HCT116 (cell line): ENCODE measurements around the gene ARRDC3. TPM values are rescaled to one million over a fixed set of nuclear protein-coding genes. Genes with fewer than 3 reads are reported as not detected.

Source experiments
- ATAC-seq: fragments of 200-7000 bp; cut with Tn5 transposase; 2 replicates; pipeline ENCODE4 v1.9.1; 2020; ENCODE audit warnings: mild to moderate bottlenecking, moderate library complexity
- BruUV-seq: library from RNA; stranded (reverse); fragments of 400-500 nt; replicated peaks from 2 replicates; lab custom pipeline; 2021; lab: Mats Ljungman, UMichigan
- CTCF ChIA-PET: fragments of 300-600 bp; sonication (Branson Sonifier 250); formaldehyde crosslinking; loops from one replicate; lab custom pipeline; 2021; ENCODE audit warnings: antibody characterized with exemption; lab: Charles Lee
- POLR2A ChIA-PET: fragments of 300-600, 350-600 bp; sonication (Branson Sonifier 250); formaldehyde crosslinking; loops from one replicate; lab custom pipeline; 2021; ENCODE audit warnings: antibody characterized with exemption; lab: Charles Lee
- RAD21 ChIA-PET, 2 experiments: fragments of 300-600 bp; sonication (Branson Sonifier 250); formaldehyde crosslinking; loops; one replicate each; lab custom pipeline; 2023; ENCODE audit warnings: low total read pairs in 2 of 2; ENCODE audit not compliant: uncharacterized antibody in 2 of 2, unreplicated experiment in 2 of 2, low non-redundant PET in 1 of 2; lab: Charles Lee
- DNase-seq: peaks from one replicate; pipeline ENCODE4 v3.0.0-alpha.2; 2010; ENCODE audit warnings: low read depth, low spot score
- H2AFZ ChIP-seq: fragments of 200-600 bp; shearing (Covaris generic), sonication (generic); 2 replicates; pipeline ENCODE4 v1.6.1; 2017; ENCODE audit warnings: low read depth, mixed run types, mixed read lengths, antibody characterized with exemption, low read length; ENCODE audit not compliant: poor library complexity, severe bottlenecking
- H3K27ac ChIP-seq: 2 replicates; pipeline ENCODE4 v1.5.1; 2012; ENCODE audit warnings: low read depth, low read length
- H3K27me3 ChIP-seq: fragments of 200-600 bp; sonication (generic); 2 replicates; pipeline ENCODE4 v1.6.1; 2016; ENCODE audit warnings: mixed run types, low read length, mixed read lengths; ENCODE audit not compliant: insufficient read depth
- H3K36me3 ChIP-seq, 2 experiments: fragments of 200-500 bp in 1 of 2; fragments of 200-600 bp in 1 of 2; sonication (Bioruptor generic) in 1 of 2; sonication (generic) in 1 of 2; 2 replicates each; pipeline versions ENCODE4 v1.5.1 to v1.6.1; 2014 to 2016; ENCODE audit warnings: low read length in 2 of 2, inconsistent platforms in 1 of 2, mixed read lengths in 1 of 2, mixed run types in 1 of 2; ENCODE audit not compliant: insufficient read depth in 2 of 2, control insufficient read depth in 1 of 2
- H3K4me1 ChIP-seq, 2 experiments: fragments of 200-600 bp in 1 of 2; sonication (generic) in 1 of 2; 2 replicates each; pipeline versions ENCODE4 v1.5.1 to v1.6.1; 2012 to 2017; ENCODE audit warnings: low read length in 2 of 2, inconsistent platforms in 1 of 2, mild to moderate bottlenecking in 1 of 2, mixed read lengths in 1 of 2, mixed run types in 1 of 2, moderate library complexity in 1 of 2; ENCODE audit not compliant: insufficient read depth in 2 of 2, control insufficient read depth in 1 of 2
- H3K4me2 ChIP-seq: fragments of 200-600 bp; sonication (generic); 2 replicates; pipeline ENCODE4 v1.6.1; 2017; ENCODE audit warnings: mixed run types, low read length, mixed read lengths
- H3K4me3 ChIP-seq, 2 experiments: fragments of 200-600 bp in 1 of 2; sonication (generic) in 1 of 2; replicated peaks in 1 of 2; 2 replicates each; pipeline ENCODE4 v1.5.1; 2011 to 2016; ENCODE audit warnings: low read length in 2 of 2, control low read depth in 1 of 2, low read depth in 1 of 2, mild to moderate bottlenecking in 1 of 2, mixed read lengths in 1 of 2, mixed run types in 1 of 2
- H3K79me2 ChIP-seq: fragments of 200-600 bp; sonication (generic); 2 replicates; pipeline ENCODE4 v1.6.1; 2017; ENCODE audit warnings: mild to moderate bottlenecking, mixed run types, low read length, moderate library complexity, mixed read lengths; ENCODE audit not compliant: insufficient read depth
- H3K9ac ChIP-seq: fragments of 200-600 bp; sonication (generic); 2 replicates; pipeline ENCODE4 v1.6.1; 2016; ENCODE audit warnings: low read length, mixed read lengths
- H3K9me2 ChIP-seq: fragments of 200-600 bp; sonication (generic), shearing (Covaris generic); 2 replicates; pipeline ENCODE4 v1.6.1; 2017; ENCODE audit warnings: mixed run types, mild to moderate bottlenecking, moderate library complexity; ENCODE audit not compliant: insufficient read depth
- H3K9me3 ChIP-seq, 2 experiments: fragments of 200-500 bp in 1 of 2; fragments of 200-600 bp in 1 of 2; sonication (Bioruptor generic) in 1 of 2; sonication (generic) in 1 of 2; 2 replicates each; pipeline ENCODE4 v1.6.1; 2014 to 2017; ENCODE audit warnings: low read length in 2 of 2, mixed read lengths in 2 of 2, inconsistent platforms in 1 of 2, low read depth in 1 of 2, mild to moderate bottlenecking in 1 of 2, mixed run types in 1 of 2, moderate library complexity in 1 of 2; ENCODE audit not compliant: control insufficient read depth in 1 of 2, insufficient read depth in 1 of 2
- H4K20me1 ChIP-seq: fragments of 200-600 bp; sonication (generic), shearing (Covaris generic); 2 replicates; pipeline ENCODE4 v1.6.1; 2017; ENCODE audit warnings: mixed run types, mild to moderate bottlenecking, moderate library complexity; ENCODE audit not compliant: insufficient read depth
- EGR1 ChIP-seq: IDR thresholded peaks from 2 replicates; pipeline ENCODE4 v1.6.1; 2012; ENCODE audit warnings: low read depth
- EZH2 ChIP-seq: fragments of 200-600 bp; sonication (generic); IDR thresholded peaks from 2 replicates; pipeline ENCODE4 v1.6.1; 2017; ENCODE audit warnings: antibody characterized with exemption, mixed run types
- FOSL1 ChIP-seq: IDR thresholded peaks from 2 replicates; pipeline ENCODE4 v1.6.1; 2012; ENCODE audit warnings: low read depth
- JUND ChIP-seq: IDR thresholded peaks from 2 replicates; pipeline ENCODE4 v1.6.1; 2012
- RAD21 ChIP-seq: IDR thresholded peaks from 2 replicates; pipeline ENCODE4 v1.6.1; 2012; ENCODE audit warnings: low read depth, mild to moderate bottlenecking
- SIN3A ChIP-seq: IDR thresholded peaks from 2 replicates; pipeline ENCODE4 v1.6.1; 2012; ENCODE audit warnings: low read depth
- YY1 ChIP-seq: IDR thresholded peaks from 2 replicates; pipeline ENCODE4 v1.6.1; 2011; ENCODE audit warnings: low read length, low read depth, moderate library complexity, mild to moderate bottlenecking; ENCODE audit not compliant: insufficient replicate concordance; ENCODE audit errors: extremely low read depth
- intact Hi-C: fragments of 100-400 bp; cut with micrococcal nuclease; formaldehyde crosslinking; loops from 2 replicates; pipeline ENCODE4 v1.10.0; 2022
- total RNA-seq: library from RNA; stranded (reverse); gene quantifications from one replicate; pipeline ENCODE4 v1.2.1, GENCODE V29; 2021; ENCODE audit not compliant: unreplicated experiment
- TF ChIP-seq, protein P1 (sequence below): IDR thresholded peaks from 2 replicates; pipeline ENCODE4 v1.6.1; 2012; ENCODE audit warnings: low read depth
- TF ChIP-seq, protein P2 (sequence below), 3 experiments: fragments of 200-600 bp in 1 of 3; sonication (generic) in 1 of 3; IDR thresholded peaks in 2 of 3; conservative IDR thresholded peaks in 1 of 3; 2 replicates each; pipeline ENCODE4 v1.5.1; 2012 to 2017; ENCODE audit warnings: low read depth in 2 of 3, low read length in 2 of 3, antibody characterized with exemption in 1 of 3, borderline replicate concordance in 1 of 3, control low read depth in 1 of 3, mild to moderate bottlenecking in 1 of 3, mixed read lengths in 1 of 3, mixed run types in 1 of 3, moderate library complexity in 1 of 3; ENCODE audit not compliant: insufficient read depth in 1 of 3

The ARRDC3 gene
- total RNA-seq, 1 experiment from 2014 or later, result 41.5 TPM

DNA sequence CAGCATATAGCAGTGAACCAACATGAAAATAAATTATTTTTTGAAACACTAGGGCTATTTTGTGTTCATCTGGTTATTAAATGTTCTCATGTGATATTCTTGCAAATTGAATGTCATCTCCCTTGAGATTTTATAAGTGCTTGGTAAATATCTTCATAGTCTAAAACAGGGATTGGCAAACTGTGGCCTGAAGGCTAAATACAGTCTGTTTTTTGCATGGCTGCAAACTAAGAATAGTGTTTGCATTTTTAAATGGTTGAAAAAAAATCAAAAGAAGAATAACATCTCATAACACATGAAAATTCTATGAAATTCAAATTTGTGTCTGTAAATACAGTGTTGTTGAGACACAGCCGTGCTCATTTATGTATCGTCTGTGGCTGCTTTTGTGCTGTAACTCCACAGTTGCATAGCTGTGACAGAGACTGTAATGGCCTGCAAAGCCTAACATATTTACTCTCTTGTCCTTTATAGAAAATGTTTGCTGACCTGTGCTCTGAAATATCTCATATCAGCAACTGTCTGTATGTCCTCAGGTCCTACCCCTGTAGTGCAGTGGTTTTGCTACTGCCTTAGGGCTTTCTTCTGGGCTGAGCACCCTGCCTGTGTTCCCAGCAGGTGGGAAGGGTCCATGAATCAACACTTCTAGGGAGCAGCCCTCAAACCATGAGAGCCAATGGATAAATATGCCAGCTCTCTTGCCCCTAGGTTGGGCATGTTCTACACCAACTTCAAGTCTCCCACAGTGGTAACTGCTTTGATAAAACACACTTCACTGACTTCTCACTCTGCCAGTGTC, 41.7 kb upstream of the ARRDC3 start:
- Histone ChIP-seq H3K9me3 (no peaks in the 10 kb centered on the region), H3K36me3 (no peaks in the 10 kb centered on the region), H3K9me2 (no peaks in the 10 kb centered on the region), H3K4me1 (no peaks in the 10 kb centered on the region), H2AFZ (no peak overlapping the region), H3K27me3 (no peaks in the 10 kb centered on the region), H3K9ac (no peak overlapping the region), H3K27ac (no peak overlapping the region), H3K4me3 (no peak overlapping the region), H4K20me1 (no peaks in the 10 kb centered on the region), H3K79me2 (no peaks in the 10 kb centered on the region), H3K4me2 (no peak overlapping the region)
- TF ChIP-seq, protein P1, sequence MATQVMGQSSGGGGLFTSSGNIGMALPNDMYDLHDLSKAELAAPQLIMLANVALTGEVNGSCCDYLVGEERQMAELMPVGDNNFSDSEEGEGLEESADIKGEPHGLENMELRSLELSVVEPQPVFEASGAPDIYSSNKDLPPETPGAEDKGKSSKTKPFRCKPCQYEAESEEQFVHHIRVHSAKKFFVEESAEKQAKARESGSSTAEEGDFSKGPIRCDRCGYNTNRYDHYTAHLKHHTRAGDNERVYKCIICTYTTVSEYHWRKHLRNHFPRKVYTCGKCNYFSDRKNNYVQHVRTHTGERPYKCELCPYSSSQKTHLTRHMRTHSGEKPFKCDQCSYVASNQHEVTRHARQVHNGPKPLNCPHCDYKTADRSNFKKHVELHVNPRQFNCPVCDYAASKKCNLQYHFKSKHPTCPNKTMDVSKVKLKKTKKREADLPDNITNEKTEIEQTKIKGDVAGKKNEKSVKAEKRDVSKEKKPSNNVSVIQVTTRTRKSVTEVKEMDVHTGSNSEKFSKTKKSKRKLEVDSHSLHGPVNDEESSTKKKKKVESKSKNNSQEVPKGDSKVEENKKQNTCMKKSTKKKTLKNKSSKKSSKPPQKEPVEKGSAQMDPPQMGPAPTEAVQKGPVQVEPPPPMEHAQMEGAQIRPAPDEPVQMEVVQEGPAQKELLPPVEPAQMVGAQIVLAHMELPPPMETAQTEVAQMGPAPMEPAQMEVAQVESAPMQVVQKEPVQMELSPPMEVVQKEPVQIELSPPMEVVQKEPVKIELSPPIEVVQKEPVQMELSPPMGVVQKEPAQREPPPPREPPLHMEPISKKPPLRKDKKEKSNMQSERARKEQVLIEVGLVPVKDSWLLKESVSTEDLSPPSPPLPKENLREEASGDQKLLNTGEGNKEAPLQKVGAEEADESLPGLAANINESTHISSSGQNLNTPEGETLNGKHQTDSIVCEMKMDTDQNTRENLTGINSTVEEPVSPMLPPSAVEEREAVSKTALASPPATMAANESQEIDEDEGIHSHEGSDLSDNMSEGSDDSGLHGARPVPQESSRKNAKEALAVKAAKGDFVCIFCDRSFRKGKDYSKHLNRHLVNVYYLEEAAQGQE, result no peak
- TF ChIP-seq, protein P2, sequence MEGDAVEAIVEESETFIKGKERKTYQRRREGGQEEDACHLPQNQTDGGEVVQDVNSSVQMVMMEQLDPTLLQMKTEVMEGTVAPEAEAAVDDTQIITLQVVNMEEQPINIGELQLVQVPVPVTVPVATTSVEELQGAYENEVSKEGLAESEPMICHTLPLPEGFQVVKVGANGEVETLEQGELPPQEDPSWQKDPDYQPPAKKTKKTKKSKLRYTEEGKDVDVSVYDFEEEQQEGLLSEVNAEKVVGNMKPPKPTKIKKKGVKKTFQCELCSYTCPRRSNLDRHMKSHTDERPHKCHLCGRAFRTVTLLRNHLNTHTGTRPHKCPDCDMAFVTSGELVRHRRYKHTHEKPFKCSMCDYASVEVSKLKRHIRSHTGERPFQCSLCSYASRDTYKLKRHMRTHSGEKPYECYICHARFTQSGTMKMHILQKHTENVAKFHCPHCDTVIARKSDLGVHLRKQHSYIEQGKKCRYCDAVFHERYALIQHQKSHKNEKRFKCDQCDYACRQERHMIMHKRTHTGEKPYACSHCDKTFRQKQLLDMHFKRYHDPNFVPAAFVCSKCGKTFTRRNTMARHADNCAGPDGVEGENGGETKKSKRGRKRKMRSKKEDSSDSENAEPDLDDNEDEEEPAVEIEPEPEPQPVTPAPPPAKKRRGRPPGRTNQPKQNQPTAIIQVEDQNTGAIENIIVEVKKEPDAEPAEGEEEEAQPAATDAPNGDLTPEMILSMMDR (IDR thresholded peaks at IDR 0.05 in 2 of 3, conservative IDR thresholded peaks at IDR 0.05 in 1 of 3; ENCODE audit: borderline replicate concordance in 1 of 3, insufficient read depth in 1 of 3, low read depth in 2 of 3, low read length in 2 of 3), result no peak
- TF ChIP-seq SIN3A, result no peak
- TF ChIP-seq RAD21, result no peak
- TF ChIP-seq JUND, result no peak
- TF ChIP-seq EZH2, result no peak
- no peak for TF ChIP-seq EGR1
- no peak for TF ChIP-seq YY1
- no peak for TF ChIP-seq FOSL1
- intact Hi-C loops, result no loop called here
- ATAC-seq (no peak), DNase-seq (no peak)
- BruUV-seq, result no TSS peak
- ChIA-PET CTCF (no interaction called here), POLR2A (no interaction called here), RAD21 (no interaction called here)
